SK-N-SH (cell line): Measurements from ENCODE around the gene THAP7. TPM values are rescaled to one million over a fixed set of nuclear protein-coding genes. Genes with fewer than 3 reads are reported as not detected.

Source experiments
- CTCF ChIA-PET: fragments of 300-600, 350-600 bp; formaldehyde crosslinking; extraction: SDS; loops from one replicate; lab custom pipeline; 2021; lab: Yijun Ruan, JAX
- POLR2A ChIA-PET: fragments of 350-600 bp; sonication (Branson Sonifier 250); formaldehyde crosslinking; extraction: SDS; loops from one replicate; lab custom pipeline; 2020; ENCODE audit warnings: antibody characterized with exemption, inconsistent platforms; lab: Yijun Ruan, JAX
- DNase-seq: peaks from one replicate; pipeline ENCODE4 v3.0.0; 2012
- H2AFZ ChIP-seq: fragments of 200-600 bp; sonication (generic); 2 replicates; pipeline ENCODE4 v1.8.1; 2016; ENCODE audit warnings: antibody characterized with exemption, mild to moderate bottlenecking, low read depth
- H3F3A ChIP-seq: fragments of 200-600 bp; sonication (generic); replicated peaks from 2 replicates; pipeline ENCODE3; 2016; ENCODE audit warnings: antibody characterized with exemption, mild to moderate bottlenecking; ENCODE audit not compliant: insufficient read depth
- H3K27ac ChIP-seq, 2 experiments: fragments of 200-500 bp in 1 of 2; fragments of 200-600 bp in 1 of 2; sonication (Bioruptor generic) in 1 of 2; sonication (generic), shearing (Covaris generic) in 1 of 2; 2 replicates each; pipeline versions ENCODE4 v1.5.1 to v1.6.1; 2014 to 2016; ENCODE audit warnings: low read depth in 2 of 2, inconsistent platforms in 1 of 2, low read length in 1 of 2, mild to moderate bottlenecking in 1 of 2, mixed read lengths in 1 of 2
- H3K27me3 ChIP-seq: fragments of 200-600 bp; sonication (generic), shearing (Covaris generic); 2 replicates; pipeline ENCODE4 v1.6.1; 2016; ENCODE audit warnings: mixed run types; ENCODE audit not compliant: insufficient read depth
- H3K36me3 ChIP-seq, 2 experiments: fragments of 200-500 bp in 1 of 2; fragments of 200-600 bp in 1 of 2; sonication (Bioruptor generic) in 1 of 2; sonication (generic) in 1 of 2; replicated peaks in 1 of 2; 2 replicates each; pipeline versions ENCODE3 to v1.5.1; 2014 to 2016; ENCODE audit warnings: low read length in 1 of 2, mild to moderate bottlenecking in 1 of 2; ENCODE audit not compliant: insufficient read depth in 2 of 2, control insufficient read depth in 1 of 2
- H3K4me1 ChIP-seq, 2 experiments: fragments of 200-500 bp in 1 of 2; fragments of 200-600 bp in 1 of 2; sonication (Bioruptor generic) in 1 of 2; sonication (generic), shearing (Covaris generic) in 1 of 2; 2 replicates each; pipeline versions ENCODE4 v1.5.1 to v1.6.1; 2014 to 2016; ENCODE audit warnings: low read depth in 1 of 2, low read length in 1 of 2, mixed run types in 1 of 2; ENCODE audit not compliant: insufficient read depth in 2 of 2, control insufficient read depth in 1 of 2
- H3K4me2 ChIP-seq: fragments of 200-600 bp; sonication (generic), shearing (Covaris generic); 2 replicates; pipeline ENCODE4 v1.6.1; 2017; ENCODE audit warnings: mixed run types
- H3K4me3 ChIP-seq, 2 experiments: fragments of 200-500 bp in 1 of 2; fragments of 200-600 bp in 1 of 2; sonication (Bioruptor generic) in 1 of 2; sonication (generic), shearing (Covaris generic) in 1 of 2; 2 replicates each; pipeline versions ENCODE4 v1.5.1 to v1.8.1; 2014 to 2016; ENCODE audit warnings: low read depth in 2 of 2, inconsistent platforms in 1 of 2, low read length in 1 of 2, mild to moderate bottlenecking in 1 of 2, mixed read lengths in 1 of 2, moderate library complexity in 1 of 2
- H3K79me2 ChIP-seq: fragments of 200-600 bp; sonication (generic); 2 replicates; pipeline ENCODE4 v1.8.1; 2017; ENCODE audit warnings: mild to moderate bottlenecking; ENCODE audit not compliant: insufficient read depth
- H3K9ac ChIP-seq: fragments of 200-600 bp; sonication (generic); 2 replicates; pipeline ENCODE4 v1.6.1; 2017; ENCODE audit warnings: mixed run types
- H3K9me2 ChIP-seq: fragments of 200-600 bp; sonication (generic); 2 replicates; pipeline ENCODE4 v1.6.1; 2017; ENCODE audit warnings: mixed run types
- H3K9me3 ChIP-seq: fragments of 200-600 bp; sonication (generic); 2 replicates; pipeline ENCODE4 v1.6.1; 2017; ENCODE audit warnings: mixed run types, mild to moderate bottlenecking, moderate library complexity
- H4K20me1 ChIP-seq: fragments of 200-600 bp; sonication (generic); 2 replicates; pipeline ENCODE4 v1.6.1; 2017; ENCODE audit warnings: mild to moderate bottlenecking, mixed run types; ENCODE audit not compliant: insufficient read depth
- CTCF ChIP-seq: fragments of 200-600 bp; sonication (generic); IDR thresholded peaks from 2 replicates; pipeline ENCODE4 v1.6.1; 2017; ENCODE audit warnings: antibody characterized with exemption, mild to moderate bottlenecking, moderate library complexity
- FOSL2 ChIP-seq: IDR thresholded peaks from 2 replicates; pipeline ENCODE4 v1.4.0; 2012; ENCODE audit warnings: low read depth, mild to moderate bottlenecking, moderate library complexity, borderline replicate concordance
- FOXM1 ChIP-seq: IDR thresholded peaks from 2 replicates; pipeline ENCODE4 v1.4.0; 2012; ENCODE audit warnings: low read depth, mild to moderate bottlenecking
- GATA2 ChIP-seq: sonication (generic); formaldehyde crosslinking; IDR thresholded peaks from 2 replicates; pipeline ENCODE4 v1.5.0; 2020; ENCODE audit warnings: mild to moderate bottlenecking, missing genetic modification reagents
- JUND ChIP-seq: IDR thresholded peaks from 2 replicates; pipeline ENCODE4 v1.4.0; 2012
- NFIC ChIP-seq: IDR thresholded peaks from 2 replicates; pipeline ENCODE4 v1.4.0; 2012; ENCODE audit warnings: borderline replicate concordance
- NRF1 ChIP-seq: IDR thresholded peaks from 2 replicates; pipeline ENCODE4 v1.6.1; 2012; ENCODE audit warnings: low read depth, mild to moderate bottlenecking, low read length
- PBX3 ChIP-seq: IDR thresholded peaks from 2 replicates; pipeline ENCODE4; 2012
- RCOR1 ChIP-seq: fragments of 150-350 bp; IDR thresholded peaks from 2 replicates; pipeline ENCODE4 v1.6.1; 2017; ENCODE audit warnings: antibody characterized with exemption, low read length
- SIN3A ChIP-seq: IDR thresholded peaks from 2 replicates; pipeline ENCODE4 v1.6.1; 2012; ENCODE audit warnings: low read depth, mild to moderate bottlenecking, low read length, moderate library complexity, borderline replicate concordance
- SMC3 ChIP-seq: IDR thresholded peaks from 2 replicates; pipeline ENCODE4 v1.6.1; 2012; ENCODE audit warnings: low read depth, low read length, improper control_type of control experiment
- TCF12 ChIP-seq: IDR thresholded peaks from 2 replicates; pipeline ENCODE4 v1.4.0; 2012
- TEAD4 ChIP-seq: IDR thresholded peaks from 2 replicates; pipeline ENCODE4 v1.4.0; 2012; ENCODE audit warnings: mild to moderate bottlenecking, borderline replicate concordance; ENCODE audit not compliant: insufficient read depth
- YY1 ChIP-seq: IDR thresholded peaks from 2 replicates; pipeline ENCODE4 v1.4.0; 2012; ENCODE audit warnings: low read depth, mild to moderate bottlenecking
- WGBS: methylation state at CpG from one replicate; pipeline ENCODE4 v1.1.6; 2017; ENCODE audit warnings: low lambda C conversion rate; 5-methylcytosine and 5-hydroxymethylcytosine counted together
- polyA plus RNA-seq, 3 experiments: library from polyadenylated mRNA; depleted of rRNA; stranded (reverse); fragments of >200 nt; gene quantifications; 2 replicates each; pipeline ENCODE4 v1.2.3, GENCODE V29; 2012
- TF ChIP-seq, protein P1 (sequence below): IDR thresholded peaks from 2 replicates; pipeline ENCODE4 v1.6.1; 2012; ENCODE audit warnings: mild to moderate bottlenecking, low read depth, low read length, moderate library complexity
- TF ChIP-seq, protein P2 (sequence below): IDR thresholded peaks from 2 replicates; pipeline ENCODE4 v1.4.0; 2012; ENCODE audit warnings: low read depth

The THAP7 gene
- polyA plus RNA-seq, 1 of the 3 experiments (the other 2 are of a cell fraction): 32.0 TPM

DNA sequence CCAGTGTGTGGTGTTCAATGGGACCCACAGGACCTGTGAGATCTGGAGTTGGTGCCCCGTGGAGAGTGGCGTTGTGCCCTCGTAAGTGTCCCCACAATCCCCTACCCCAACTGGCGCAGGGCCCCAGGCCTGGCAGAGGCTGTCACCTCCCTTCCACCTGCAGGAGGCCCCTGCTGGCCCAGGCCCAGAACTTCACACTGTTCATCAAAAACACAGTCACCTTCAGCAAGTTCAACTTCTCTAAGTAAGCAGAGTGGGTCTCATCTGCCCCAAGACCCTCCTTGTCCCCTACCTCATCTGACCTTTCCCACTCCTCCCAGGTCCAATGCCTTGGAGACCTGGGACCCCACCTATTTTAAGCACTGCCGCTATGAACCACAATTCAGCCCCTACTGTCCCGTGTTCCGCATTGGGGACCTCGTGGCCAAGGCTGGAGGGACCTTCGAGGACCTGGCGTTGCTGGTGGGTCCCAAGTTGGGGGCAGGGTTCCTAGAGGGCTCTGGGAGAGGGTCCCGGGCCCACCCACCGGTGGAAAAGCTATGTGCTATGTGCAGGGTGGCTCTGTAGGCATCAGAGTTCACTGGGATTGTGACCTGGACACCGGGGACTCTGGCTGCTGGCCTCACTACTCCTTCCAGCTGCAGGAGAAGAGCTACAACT, 21.2 kb upstream of the THAP7 start:
- 74% methylated on average over 11 of the region's 13 CpGs for WGBS
- no peaks in the 10 kb centered on the region for H3F3A ChIP-seq
- H3K4me1 ChIP-seq: peaks cover 0 to 28% of the 10 kb centered on the region in 2 experiments; a peak in 1 of 4 replicates
- TF ChIP-seq JUND (no peak), TEAD4 (no peak), RCOR1 (no peak), YY1 (no peak), FOXM1 (no peak), NFIC (no peak), GATA2 (CRISPR knock-in tag) (no peak), SIN3A (no peak)
- TF ChIP-seq, protein P1, sequence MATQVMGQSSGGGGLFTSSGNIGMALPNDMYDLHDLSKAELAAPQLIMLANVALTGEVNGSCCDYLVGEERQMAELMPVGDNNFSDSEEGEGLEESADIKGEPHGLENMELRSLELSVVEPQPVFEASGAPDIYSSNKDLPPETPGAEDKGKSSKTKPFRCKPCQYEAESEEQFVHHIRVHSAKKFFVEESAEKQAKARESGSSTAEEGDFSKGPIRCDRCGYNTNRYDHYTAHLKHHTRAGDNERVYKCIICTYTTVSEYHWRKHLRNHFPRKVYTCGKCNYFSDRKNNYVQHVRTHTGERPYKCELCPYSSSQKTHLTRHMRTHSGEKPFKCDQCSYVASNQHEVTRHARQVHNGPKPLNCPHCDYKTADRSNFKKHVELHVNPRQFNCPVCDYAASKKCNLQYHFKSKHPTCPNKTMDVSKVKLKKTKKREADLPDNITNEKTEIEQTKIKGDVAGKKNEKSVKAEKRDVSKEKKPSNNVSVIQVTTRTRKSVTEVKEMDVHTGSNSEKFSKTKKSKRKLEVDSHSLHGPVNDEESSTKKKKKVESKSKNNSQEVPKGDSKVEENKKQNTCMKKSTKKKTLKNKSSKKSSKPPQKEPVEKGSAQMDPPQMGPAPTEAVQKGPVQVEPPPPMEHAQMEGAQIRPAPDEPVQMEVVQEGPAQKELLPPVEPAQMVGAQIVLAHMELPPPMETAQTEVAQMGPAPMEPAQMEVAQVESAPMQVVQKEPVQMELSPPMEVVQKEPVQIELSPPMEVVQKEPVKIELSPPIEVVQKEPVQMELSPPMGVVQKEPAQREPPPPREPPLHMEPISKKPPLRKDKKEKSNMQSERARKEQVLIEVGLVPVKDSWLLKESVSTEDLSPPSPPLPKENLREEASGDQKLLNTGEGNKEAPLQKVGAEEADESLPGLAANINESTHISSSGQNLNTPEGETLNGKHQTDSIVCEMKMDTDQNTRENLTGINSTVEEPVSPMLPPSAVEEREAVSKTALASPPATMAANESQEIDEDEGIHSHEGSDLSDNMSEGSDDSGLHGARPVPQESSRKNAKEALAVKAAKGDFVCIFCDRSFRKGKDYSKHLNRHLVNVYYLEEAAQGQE: no peak
- TF ChIP-seq, all 33 proteins: peak for 0
- ChIA-PET CTCF (no interaction called here), POLR2A (no interaction called here)
- Histone ChIP-seq H3K79me2 (no peaks in the 10 kb centered on the region), H3K4me3 (no peak overlapping the region), H4K20me1 (no peaks in the 10 kb centered on the region), H3K27me3 (no peaks in the 10 kb centered on the region), H3K9me2 (no peaks in the 10 kb centered on the region), H2AFZ (no peak overlapping the region), H3K9me3 (no peaks in the 10 kb centered on the region), H3K4me2 (no peak overlapping the region), H3K36me3 (no peaks in the 10 kb centered on the region), H3K27ac (no peak overlapping the region; a peak in 1 of 4 replicates), H3K9ac (no peak overlapping the region)
- DNase-seq: no peak

- Histone ChIP-seq H4K20me1 (no peaks in the 10 kb centered on the region), H3F3A (no peaks in the 10 kb centered on the region), H3K9me3 (no peaks in the 10 kb centered on the region), H3K4me2 (no peak overlapping the region), H3K4me1 (peaks cover 0 to 23% of the 10 kb centered on the region in 2 experiments; a peak in 1 of 4 replicates), H3K79me2 (no peaks in the 10 kb centered on the region), H2AFZ (no peak overlapping the region), H3K27me3 (no peaks in the 10 kb centered on the region), H3K36me3 (no peaks in the 10 kb centered on the region), H3K9ac (no peak overlapping the region), H3K4me3 (no peak overlapping the region), H3K9me2 (no peaks in the 10 kb centered on the region), H3K27ac (no peak overlapping the region)
- ChIA-PET CTCF (interaction anchor here (0.6 kb wide), 1 partner anchor 23 kb away, joined by 4 read pairs; no protein-coding TSS in a partner anchor), POLR2A (no interaction called here)
- DNase-seq: no peak
- WGBS: 84% methylated on average over 7 of the region's 10 CpGs
- TF ChIP-seq TCF12 (no peak), SMC3 (no peak), FOSL2 (no peak), RCOR1 (no peak), YY1 (no peak), CTCF (no peak), NRF1 (no peak), SIN3A (no peak), JUND (no peak), PBX3 (no peak)
- TF ChIP-seq, protein P1: no peak
- TF ChIP-seq, protein P2, sequence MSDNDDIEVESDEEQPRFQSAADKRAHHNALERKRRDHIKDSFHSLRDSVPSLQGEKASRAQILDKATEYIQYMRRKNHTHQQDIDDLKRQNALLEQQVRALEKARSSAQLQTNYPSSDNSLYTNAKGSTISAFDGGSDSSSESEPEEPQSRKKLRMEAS: no peak
Observed at GRCh38 chr22:21022507-21022906, 20.6 kb upstream of the THAP7 start.
